Esophagus squamous epithelium (tissue), 5 donors: ENCODE measurements around the gene MT1F. TPM values are rescaled to one million over a fixed set of nuclear protein-coding genes. Genes with fewer than 3 reads are reported as not detected.

Experiments used
- DNase-seq: peaks from one replicate; lab custom pipeline; 2025; lab: John Stamatoyannopoulos, UW
- H3K27ac ChIP-seq, 4 donors: fragments of 200-600 bp; sonication (generic); one replicate each; pipeline ENCODE4 v1.5.1; 2016 to 2019; ENCODE audit warnings: mild to moderate bottlenecking in 1 of 4
- H3K27me3 ChIP-seq, 4 donors: fragments of 200-600 bp; sonication (generic); 1 replicate in 3 of 4; 2 replicates in 1 of 4; pipeline versions ENCODE4 v1.5.1 to v1.6.0; 2017 to 2021; ENCODE audit warnings: antibody characterized with exemption in 1 of 4
- H3K36me3 ChIP-seq, 3 donors: fragments of 200-600 bp; sonication (generic); one replicate each; pipeline ENCODE4 v1.5.1; 2016 to 2019
- H3K4me1 ChIP-seq, 3 donors: fragments of 200-600 bp; sonication (generic); one replicate each; pipeline ENCODE4 v1.5.1; 2017 to 2019
- H3K4me3 ChIP-seq, 4 donors: fragments of 200-600 bp; sonication (generic); 1 replicate in 3 of 4; 2 replicates in 1 of 4; pipeline ENCODE4 v1.5.1; 2016 to 2019; ENCODE audit warnings: mild to moderate bottlenecking in 2 of 4, moderate library complexity in 1 of 4
- H3K9me3 ChIP-seq, 3 donors: fragments of 200-600 bp; sonication (generic); one replicate each; pipeline ENCODE4 v1.5.1; 2016 to 2019
- POLR2A ChIP-seq, 4 donors: fragments of 450-650 bp; IDR thresholded peaks; one replicate each; pipeline ENCODE4 v1.6.1; 2017; ENCODE audit warnings: antibody characterized with exemption in 4 of 4, mild to moderate bottlenecking in 4 of 4, moderate library complexity in 3 of 4
- WGBS, 2 donors: methylation state at CpG; one replicate each; pipeline ENCODE4 v1.1.5; 2018; 5-methylcytosine and 5-hydroxymethylcytosine counted together
- intact Hi-C: fragments of 100-400 bp; cut with DNase I; formaldehyde crosslinking; loops from one replicate; pipeline ENCODE4 v1.15.0; 2022
- total RNA-seq, 4 donors: library from RNA; depleted of rRNA; stranded (reverse); fragments of >200 nt; gene quantifications; one replicate each; pipeline ENCODE4 v1.1.0, GENCODE V29; 2016
- TF ChIP-seq, protein P1 (sequence below), 6 experiments: fragments of 450-650 bp in 4 of 6; fragments of 200-600 bp in 2 of 6; sonication (generic) in 2 of 6; IDR thresholded peaks; one replicate each; pipeline ENCODE4 v1.5.1; 2016 to 2019; ENCODE audit warnings: antibody characterized with exemption in 6 of 6, mild to moderate bottlenecking in 4 of 6, moderate library complexity in 4 of 6
- donor health status: DM: yes; HTN: yes; CAD: no.

The MT1F gene
- total RNA-seq, 4 donors from 2014 or later, result 2.8 to 4.2 (median 2.9) TPM; not detected in 1

DNA sequence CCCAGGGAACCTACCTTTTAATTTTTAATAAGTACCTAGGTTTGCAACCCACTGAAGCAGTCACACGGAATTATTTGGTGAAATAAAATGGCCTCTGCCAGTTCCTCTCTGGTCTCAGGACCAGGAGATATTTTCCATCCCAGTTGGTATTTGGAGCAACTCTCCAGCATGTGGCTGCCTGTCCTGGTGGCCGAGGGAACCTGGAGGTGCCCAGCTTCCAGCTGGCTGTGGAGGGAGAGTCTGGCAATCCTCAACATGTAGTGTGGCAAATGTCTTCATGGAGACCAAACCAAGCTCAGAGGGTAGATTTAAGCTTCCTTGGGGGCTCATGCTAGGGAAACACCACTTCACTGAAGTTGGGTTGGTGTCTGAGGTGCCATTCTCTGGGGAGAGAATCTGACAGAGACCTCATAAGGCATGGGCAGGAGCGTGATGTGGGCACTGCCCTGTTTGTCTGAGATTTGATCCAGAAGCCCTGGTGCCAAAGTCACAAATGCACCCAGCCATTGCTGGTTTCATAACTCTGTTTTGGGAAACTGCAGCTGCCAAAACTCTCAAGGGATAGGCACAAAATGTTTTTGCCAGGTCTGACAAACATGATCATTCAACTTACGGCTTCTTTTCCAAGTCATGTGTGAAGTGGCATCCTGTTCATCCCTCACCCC lies 27.3 kb downstream of the MT1F start:
- Histone ChIP-seq H3K27ac (peak overlapping the region; percentile 86 to 93 (median 90)), H3K9me3 (no peaks in the 10 kb centered on the region), H3K36me3 (peaks cover 0 to 12% (median 0%) of the 10 kb centered on the region in 3 donors), H3K27me3 (no peaks in the 10 kb centered on the region), H3K4me3 (peak overlapping the region; percentile 67 to 87 (median 82)), H3K4me1 (peaks cover 28 to 81% (median 46%) of the 10 kb centered on the region in 3 donors)
- intact Hi-C loops, result no loop called here
- TF ChIP-seq POLR2A (IDR thresholded peaks at IDR 0.05), result peak in 1 of 4 donors; percentile 14
- TF ChIP-seq, protein P1, sequence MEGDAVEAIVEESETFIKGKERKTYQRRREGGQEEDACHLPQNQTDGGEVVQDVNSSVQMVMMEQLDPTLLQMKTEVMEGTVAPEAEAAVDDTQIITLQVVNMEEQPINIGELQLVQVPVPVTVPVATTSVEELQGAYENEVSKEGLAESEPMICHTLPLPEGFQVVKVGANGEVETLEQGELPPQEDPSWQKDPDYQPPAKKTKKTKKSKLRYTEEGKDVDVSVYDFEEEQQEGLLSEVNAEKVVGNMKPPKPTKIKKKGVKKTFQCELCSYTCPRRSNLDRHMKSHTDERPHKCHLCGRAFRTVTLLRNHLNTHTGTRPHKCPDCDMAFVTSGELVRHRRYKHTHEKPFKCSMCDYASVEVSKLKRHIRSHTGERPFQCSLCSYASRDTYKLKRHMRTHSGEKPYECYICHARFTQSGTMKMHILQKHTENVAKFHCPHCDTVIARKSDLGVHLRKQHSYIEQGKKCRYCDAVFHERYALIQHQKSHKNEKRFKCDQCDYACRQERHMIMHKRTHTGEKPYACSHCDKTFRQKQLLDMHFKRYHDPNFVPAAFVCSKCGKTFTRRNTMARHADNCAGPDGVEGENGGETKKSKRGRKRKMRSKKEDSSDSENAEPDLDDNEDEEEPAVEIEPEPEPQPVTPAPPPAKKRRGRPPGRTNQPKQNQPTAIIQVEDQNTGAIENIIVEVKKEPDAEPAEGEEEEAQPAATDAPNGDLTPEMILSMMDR (IDR thresholded peaks at IDR 0.05), result no peak
- WGBS, 2 donors, result 29 to 39% methylated on average over 1 to 4 of the region's 4 CpGs
- DNase-seq, result no peak

DNA sequence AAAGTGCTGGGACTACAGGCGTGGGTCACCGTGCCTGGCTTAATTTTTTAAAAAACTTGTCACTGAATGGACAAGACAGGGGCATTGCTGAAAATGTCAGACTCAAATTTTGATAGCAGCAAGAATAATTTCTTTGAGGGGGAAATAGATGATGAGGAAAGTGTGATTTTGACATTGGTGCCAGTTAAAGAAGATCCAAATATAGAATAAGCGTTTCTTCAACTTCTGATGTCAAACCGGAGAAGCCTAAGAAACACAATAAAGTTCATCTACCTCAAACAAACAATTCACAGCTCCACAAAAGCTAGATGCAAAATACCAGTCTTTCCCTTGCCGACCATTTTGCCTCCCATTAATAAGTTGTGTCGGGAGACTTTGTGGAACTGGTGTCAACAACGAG lies 29.0 kb downstream of the MT1F start:
- H3K9me3 ChIP-seq, result no peaks in the 10 kb centered on the region
- H3K36me3 ChIP-seq, result peaks cover 0 to 12% (median 0%) of the 10 kb centered on the region in 3 donors
- no peaks in the 10 kb centered on the region for H3K27me3 ChIP-seq
- DNase-seq, result no peak
- H3K27ac ChIP-seq, result peak overlapping the region in 1 of 4 donors; percentile 91
- peaks cover 24 to 87% (median 42%) of the 10 kb centered on the region in 3 donors for H3K4me1 ChIP-seq
- intact Hi-C loops, result no loop called here
- WGBS, 2 donors, result 89 to 91% methylated on average over 7 of the region's 7 CpGs
- TF ChIP-seq, protein P1 (IDR thresholded peaks at IDR 0.05), result no peak
- no peak for TF ChIP-seq POLR2A (IDR thresholded peaks at IDR 0.05)
- no peak overlapping the region for H3K4me3 ChIP-seq

DNA sequence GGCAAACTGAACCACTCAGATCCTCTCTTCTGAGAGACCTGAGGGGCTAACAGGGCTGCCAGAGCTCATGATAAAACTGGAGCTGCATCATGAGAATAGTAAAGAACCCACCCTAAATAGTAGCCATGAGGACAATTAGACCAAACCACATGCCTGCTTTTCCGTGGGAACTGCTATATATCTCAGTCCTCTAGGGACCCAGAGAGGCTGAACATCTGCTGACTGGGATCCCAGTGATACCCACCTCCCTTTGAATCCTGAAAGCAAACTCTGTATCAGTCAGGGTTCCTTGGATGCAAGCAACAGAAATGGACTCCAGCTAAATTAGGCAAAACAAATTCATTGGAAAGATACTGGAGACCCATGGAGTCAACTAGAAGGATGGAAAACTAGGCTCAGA lies 31.0 kb downstream of the MT1F start:
- peaks cover 0 to 12% (median 0%) of the 10 kb centered on the region in 3 donors for H3K36me3 ChIP-seq
- H3K27ac ChIP-seq, result peak overlapping the region; percentile 55 to 75 (median 63)
- intact Hi-C loops, result no loop called here
- TF ChIP-seq, protein P1 (IDR thresholded peaks at IDR 0.05), result no peak
- no peak for TF ChIP-seq POLR2A (IDR thresholded peaks at IDR 0.05)
- no peaks in the 10 kb centered on the region for H3K9me3 ChIP-seq
- peaks cover 17 to 82% (median 36%) of the 10 kb centered on the region in 3 donors for H3K4me1 ChIP-seq
- H3K27me3 ChIP-seq, result no peaks in the 10 kb centered on the region
- 43 to 54% methylated on average over 1 of the region's 1 CpG for WGBS, 2 donors
- no peak for DNase-seq
- no peak overlapping the region for H3K4me3 ChIP-seq

DNA sequence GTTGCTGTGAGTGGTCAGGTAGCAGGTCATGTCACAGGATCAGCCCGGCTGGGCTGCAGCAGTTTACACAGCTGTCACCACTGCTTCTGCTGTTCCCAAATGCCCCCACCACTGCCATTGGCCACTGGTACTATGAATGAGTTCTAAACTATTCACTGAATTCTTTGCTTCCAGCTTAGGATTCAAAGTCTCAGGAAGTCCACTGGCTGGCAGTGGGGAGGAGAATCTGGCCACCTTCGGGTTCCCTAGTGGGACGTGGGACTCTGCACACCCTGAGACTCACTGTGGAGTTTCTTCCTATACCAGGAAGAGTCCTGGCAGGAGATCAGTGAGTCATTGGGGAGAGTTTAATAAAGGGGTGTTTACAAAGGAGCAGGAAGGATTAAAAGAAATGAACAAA lies 31.4 kb downstream of the MT1F start:
- H3K27me3 ChIP-seq, result no peaks in the 10 kb centered on the region
- intact Hi-C loops, result no loop called here
- H3K9me3 ChIP-seq, result no peaks in the 10 kb centered on the region
- DNase-seq, result no peak
- no peak overlapping the region for H3K4me3 ChIP-seq
- TF ChIP-seq, protein P1 (IDR thresholded peaks at IDR 0.05), result no peak
- TF ChIP-seq POLR2A (IDR thresholded peaks at IDR 0.05), result peak in 1 of 4 donors; percentile 13
- WGBS, 2 donors, result 23 to 38% methylated on average over 3 of the region's 3 CpGs
- peaks cover 0 to 12% (median 0%) of the 10 kb centered on the region in 3 donors for H3K36me3 ChIP-seq
- peak overlapping the region; percentile 55 to 75 (median 63) for H3K27ac ChIP-seq
- H3K4me1 ChIP-seq, result peaks cover 17 to 78% (median 33%) of the 10 kb centered on the region in 3 donors

DNA sequence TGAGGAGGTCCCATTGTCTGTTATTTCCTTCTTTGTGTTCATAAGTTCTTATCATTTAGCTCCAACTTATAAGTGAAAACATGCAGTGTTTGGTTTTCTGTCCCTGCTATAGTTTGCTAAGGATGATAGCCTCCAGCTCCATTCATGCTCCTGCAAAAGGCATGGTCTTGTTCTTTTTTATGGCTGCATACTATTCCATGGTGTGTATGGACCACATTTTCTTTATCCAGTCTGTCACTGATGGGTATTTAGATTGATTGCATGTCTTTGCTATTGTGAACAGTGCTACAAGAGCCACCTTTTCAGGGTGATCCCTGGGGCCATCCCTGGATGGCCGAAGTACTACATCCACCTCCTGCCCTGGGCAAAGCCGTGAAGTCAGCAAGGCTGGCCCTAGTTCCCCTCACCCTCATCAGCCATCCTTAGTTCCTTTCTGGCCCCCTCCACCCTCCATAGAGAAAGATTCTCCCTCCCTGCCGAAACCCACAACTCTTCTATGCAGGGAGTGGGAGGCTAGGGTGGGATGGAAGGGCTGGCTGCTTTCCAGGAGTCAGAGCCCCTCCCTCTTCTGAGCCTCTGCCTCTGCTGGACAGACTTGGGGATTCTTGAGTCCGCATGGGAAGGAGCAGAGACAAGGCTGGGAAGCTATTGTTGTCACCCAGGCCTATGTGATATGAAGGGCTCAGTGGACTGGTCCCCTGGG lies 32.8 kb downstream of the MT1F start:
- Histone ChIP-seq H3K27ac (peak overlapping the region in 3 of 4 donors; percentile 55 to 75 (median 67)), H3K4me1 (peaks cover 3 to 64% (median 23%) of the 10 kb centered on the region in 3 donors), H3K27me3 (no peaks in the 10 kb centered on the region), H3K4me3 (no peak overlapping the region), H3K36me3 (peaks cover 0 to 12% (median 0%) of the 10 kb centered on the region in 3 donors), H3K9me3 (no peaks in the 10 kb centered on the region)
- intact Hi-C loops, result loop anchor here (10.0 kb wide), 1 partner anchor 86 kb away; the partner anchor contains the start of gene MT2A
- no peak for DNase-seq
- 79 to 100% methylated on average over 1 to 4 of the region's 4 CpGs for WGBS, 2 donors
- no peak for TF ChIP-seq POLR2A (IDR thresholded peaks at IDR 0.05)
- TF ChIP-seq, protein P1 (IDR thresholded peaks at IDR 0.05), result no peak
